SHP77 treated with DMSO at 0.1 percent for 48 hours (cell line): ENCODE data around the gene SCRG1.

Source experiments
- DNase-seq: peaks from one replicate; lab custom pipeline; 2025; lab: John Stamatoyannopoulos, UW

The SCRG1 gene

DNA sequence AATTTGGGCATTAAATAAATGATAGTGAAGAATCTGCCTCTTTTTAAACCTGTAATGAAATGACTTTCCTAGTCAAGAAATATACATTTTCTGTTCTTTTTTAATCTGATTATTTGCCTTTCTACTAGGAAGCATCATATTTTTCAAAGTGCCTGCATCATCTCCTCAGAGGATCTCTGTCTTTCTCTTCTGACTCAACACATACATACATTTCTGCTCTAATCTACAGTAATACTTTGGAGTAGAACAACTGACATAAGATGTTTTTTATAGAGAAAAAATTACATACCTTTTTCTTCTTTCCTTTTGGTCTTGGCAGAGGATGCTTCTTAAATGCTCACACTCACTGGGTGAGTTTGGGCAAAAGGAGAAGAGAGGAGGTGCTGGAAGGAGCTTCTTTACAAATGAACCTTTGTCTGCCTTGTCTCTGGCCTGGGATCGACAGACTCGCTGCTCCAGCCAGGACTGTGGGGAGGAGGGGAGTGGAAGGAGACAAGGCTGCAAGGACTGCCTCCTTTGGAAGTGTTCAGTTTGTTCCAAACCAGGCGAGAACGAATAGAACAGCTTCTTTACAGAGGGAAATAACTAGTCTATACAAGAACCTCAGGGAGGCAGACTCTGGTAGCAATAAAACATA, at the start of gene SCRG1:
SCRG1 (minus strand) TSS at position 338 of the 637 bp plus-strand sequence. CDS start 7,702 bp downstream, outside the sequence.
- no peak for DNase-seq

DNA sequence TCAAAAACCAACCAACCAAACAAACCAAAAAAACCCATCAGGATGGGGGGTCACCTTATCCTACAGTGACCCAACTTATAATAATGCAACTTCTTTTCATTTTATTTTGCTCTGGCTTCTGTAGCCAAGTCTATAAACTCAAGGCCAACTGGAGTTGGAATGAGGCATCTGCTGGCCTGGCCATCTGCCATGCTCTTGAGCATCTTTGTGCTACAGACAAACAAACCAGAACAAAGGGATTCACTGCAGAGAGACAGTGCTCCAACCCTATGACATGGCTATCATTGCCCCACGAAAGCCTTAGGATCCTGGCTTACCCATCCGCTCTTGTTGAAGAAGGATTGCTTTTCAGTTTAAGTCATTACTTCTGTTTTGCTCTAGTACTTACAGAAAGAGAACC, 49.2 kb upstream of the SCRG1 start:
- DNase-seq, result peak; percentile 41

DNA sequence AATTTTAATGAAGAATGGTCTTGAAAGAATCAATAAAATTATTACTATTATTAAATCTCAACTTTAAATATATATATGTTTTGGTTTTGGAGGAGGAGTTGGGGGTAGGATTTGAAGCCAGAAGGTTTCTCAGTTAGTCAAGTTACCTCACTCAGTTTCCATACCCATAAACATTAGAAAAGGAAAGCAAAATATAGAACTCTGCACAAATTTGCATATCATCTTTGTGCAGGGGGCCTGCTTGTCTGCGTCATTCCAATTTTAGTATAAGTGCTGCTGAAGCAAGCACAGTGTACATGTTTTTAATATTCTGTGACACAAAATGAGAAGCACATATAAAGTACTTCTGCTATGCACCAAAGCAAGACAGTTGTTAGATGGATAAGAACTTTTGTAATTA, 47.5 kb upstream of the SCRG1 start:
- no peak for DNase-seq

- no peak for DNase-seq
Observed at GRCh38 chr4:173443121-173443520, 44.2 kb upstream of the SCRG1 start.

GRCh38 chr4:173442223-173442932, 43.5 kb upstream of the SCRG1 start:
- DNase-seq, result no peak

DNA sequence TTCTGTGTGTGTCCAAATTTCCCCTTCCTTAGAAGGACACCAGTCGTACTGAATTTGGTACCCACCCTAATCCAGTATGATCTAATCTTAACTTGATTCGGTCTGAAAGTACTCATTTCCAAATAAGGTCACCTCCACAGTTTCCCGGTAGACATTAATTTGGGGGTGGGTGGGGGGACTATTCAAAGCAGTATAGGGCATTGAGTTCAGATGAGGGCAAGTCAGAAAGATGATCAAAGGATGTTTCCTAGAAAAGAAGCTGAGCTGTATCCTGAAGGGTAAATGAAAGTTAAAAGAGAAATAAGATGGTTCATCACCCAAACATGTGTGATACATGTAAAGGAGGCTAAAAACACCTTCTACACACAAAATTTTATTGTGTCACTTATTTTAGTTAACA, 42.0 kb upstream of the SCRG1 start:
- DNase-seq, result no peak

- no peak for DNase-seq
Observed at GRCh38 chr4:173436771-173437265, 37.9 kb upstream of the SCRG1 start.

DNA sequence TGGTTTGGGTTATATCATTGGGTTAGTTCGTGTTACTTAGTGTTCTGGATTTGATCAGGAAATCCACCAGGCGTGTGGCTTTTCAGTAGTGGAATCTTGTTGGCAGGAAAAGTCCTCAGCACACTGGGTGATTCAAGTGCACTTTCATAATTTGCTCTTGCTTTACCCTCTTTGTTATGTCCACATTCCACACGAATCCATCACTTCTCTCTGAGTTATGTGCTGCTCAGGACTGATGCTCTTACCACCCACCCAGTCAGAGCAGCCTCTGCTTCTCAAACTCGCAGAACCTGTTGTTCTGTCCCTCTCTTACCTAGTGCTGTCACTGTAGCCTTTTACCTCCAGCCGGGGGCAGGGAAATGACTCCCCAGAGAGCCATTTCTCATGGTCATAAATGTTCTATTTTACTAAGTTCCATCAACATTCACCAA, 37.2 kb upstream of the SCRG1 start:
- DNase-seq, result no peak

DNA sequence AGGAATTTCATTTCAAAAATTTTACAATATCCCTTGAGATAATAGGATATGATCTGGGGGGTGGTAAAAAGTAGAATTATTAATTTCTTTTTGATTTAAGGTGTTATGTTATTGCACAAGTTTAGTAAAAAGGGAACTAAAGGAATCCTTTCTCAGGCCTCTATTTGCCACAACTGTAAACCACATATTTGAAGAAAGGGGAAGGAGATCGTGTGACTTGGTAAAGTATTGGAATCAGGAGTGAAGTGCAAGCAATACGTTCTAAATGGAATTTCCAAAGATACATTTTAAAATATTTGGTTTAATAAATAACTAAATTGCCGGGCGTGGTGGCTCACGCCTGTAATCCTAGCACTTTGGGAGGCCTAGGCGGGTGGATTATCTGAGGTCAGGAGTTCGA, 35.3 kb upstream of the SCRG1 start:
- no peak for DNase-seq

DNA sequence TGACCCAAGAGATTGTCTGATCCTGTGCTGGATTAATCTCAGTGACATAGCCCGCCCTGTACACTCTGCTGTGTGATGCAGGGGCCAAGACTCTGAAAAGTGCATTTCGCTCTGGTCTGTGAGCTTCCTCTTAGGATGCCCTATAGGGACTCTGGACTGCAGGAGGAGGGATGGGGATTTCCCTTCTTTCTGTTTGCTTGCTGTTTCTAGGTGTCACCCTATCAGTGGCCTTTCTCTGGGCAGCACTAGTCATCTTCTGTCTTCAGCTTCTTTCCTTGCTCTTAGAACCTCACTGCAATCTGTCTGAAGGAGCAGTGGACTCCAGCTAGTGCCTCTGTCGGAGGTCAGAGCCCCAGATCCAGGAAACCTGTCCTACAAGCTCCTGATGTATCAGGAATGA, 34.5 kb upstream of the SCRG1 start:
- DNase-seq, result no peak

GRCh38 chr4:173432430-173432829, 33.5 kb upstream of the SCRG1 start:
- no peak for DNase-seq

DNA sequence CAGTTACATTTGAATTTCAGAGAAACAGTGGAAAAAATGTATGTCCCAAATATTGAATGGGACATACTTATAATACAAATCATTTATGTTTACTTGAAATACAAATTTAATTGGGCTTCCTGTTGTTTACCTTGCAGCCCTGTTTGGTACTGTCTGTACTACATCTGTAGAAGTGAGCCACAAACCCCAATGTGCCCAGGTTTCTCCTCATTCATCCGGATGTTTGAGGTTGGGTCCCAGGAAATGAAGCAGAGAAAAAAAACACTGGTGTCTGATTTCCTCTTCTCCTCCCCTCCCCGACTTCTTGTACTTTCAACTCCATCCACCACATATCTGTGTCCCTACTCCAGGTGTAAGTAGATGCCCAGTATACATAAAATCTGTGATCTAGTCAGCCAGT, 27.1 kb upstream of the SCRG1 start:
- DNase-seq, result no peak

GRCh38 chr4:173424899-173425805, 26.2 kb upstream of the SCRG1 start:
- DNase-seq, result no peak

- DNase-seq, result no peak
Observed at GRCh38 chr4:173420801-173421200, 21.9 kb upstream of the SCRG1 start.

DNA sequence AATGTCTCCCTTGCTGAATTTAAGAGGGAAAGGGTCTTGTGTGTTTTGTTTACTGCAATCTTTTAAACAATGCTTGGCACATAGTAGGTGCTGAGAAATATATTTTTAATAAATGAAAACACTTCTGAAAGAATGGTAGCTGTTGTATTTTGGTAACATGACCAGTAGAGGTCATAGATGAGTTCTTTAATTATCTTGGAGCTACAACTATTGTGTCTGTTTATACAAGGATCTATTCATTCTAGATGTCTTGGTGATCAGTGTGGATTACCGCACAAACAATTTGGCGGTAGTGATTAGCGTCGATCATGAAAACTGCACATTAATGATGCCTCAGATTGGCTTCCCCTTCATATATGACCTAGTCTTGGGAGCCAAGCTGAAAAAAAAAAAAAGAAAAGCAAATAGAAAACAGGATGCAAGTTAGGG, 21.4 kb upstream of the SCRG1 start:
- DNase-seq, result no peak

DNA sequence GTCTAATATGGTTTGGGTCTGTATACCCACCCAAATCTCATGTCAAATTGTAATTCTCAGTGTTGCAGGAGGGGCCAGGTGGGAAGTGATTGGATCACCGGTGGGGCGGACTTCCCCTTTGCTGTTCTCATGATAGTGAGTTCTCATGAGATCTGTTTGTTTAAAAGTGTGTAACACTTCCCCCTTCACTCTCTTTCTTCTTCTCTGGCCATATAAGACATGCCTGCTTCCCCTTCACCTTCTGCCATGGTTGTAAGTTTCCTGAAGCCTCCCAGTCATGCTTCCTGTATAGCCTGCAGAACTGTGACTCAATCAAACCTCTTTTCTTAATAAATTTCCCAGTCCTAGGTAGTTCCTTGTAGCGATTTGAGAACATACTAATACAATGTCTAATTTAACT, 19.7 kb upstream of the SCRG1 start:
- no peak for DNase-seq

GRCh38 chr4:173417833-173418232, 18.9 kb upstream of the SCRG1 start:
- DNase-seq, result no peak

DNA sequence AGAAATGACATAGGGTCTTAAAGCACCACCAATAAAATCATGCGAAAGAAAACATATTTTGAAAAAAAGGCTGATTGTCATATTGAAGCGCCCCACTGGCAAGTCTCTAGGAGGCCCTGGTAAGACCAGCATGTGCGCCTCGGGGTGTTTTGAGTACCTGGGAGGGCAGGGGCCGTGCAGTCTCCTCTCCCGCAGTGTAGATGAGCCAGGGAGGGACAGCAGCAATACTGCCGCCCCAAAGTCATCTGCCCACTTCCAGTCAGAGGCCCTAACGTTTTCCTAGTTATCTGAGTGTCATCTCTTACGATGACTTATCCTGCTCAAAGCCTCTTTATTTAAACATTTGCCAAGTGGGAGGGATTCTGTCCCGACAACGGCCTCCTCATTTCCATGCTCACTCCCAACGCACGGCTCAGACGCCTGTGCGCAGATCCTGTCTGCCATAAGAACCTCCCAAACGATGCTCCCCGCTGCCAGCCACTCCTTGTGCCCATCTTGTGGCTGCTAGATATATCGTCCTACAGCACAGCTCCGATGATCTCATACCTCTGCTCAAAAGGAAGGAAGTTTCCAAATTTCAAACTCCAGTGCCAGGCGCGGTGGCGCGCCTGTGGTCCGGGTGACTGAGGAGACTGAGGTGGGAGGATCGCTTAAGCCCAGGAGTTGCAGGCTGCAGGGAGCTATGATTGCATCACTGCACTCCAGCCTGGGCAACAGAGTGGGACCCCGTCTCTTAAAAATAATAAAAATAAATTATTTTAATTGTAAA, 17.2 kb upstream of the SCRG1 start:
- DNase-seq, result no peak

GRCh38 chr4:173415092-173415491, 16.2 kb upstream of the SCRG1 start:
- no peak for DNase-seq

DNA sequence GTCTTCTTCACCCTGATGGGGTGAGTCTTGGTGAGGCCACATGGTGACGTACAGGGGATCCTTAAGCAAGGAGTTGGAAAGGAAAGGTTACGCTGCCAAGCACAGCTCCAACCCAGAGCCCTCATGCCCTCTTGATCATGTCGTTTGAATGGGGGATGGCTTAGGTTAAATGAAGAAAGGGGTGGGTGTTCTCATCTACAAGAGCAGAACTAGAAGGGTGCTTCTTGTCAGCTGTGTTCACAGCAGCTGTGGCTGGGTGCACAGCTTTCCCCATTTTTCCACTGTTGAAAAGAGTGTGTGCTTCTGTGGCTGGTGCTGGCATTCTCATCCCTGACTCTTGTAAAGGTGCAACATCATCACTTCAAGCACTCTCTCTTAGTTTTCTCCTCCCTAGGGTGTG, 15.5 kb upstream of the SCRG1 start:
- no peak for DNase-seq

DNA sequence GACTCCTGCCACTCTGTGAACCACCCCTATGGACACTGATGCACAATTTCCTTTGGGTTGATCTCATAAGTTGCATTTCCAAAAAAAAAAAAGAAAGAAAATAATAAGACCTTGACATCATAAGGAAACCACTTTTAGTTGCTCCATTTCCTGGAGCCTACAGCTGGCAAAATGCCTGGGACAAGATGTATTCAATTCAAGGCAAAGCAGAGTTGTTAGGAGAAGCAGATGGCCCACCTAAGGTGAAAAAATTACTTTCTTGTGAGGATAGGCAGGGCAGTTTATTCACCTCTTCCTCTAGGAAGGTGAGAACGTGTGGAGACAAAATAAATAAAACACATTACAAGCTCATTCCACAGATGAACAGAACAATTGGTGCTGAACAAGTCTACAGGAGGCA, 14.1 kb upstream of the SCRG1 start:
- no peak for DNase-seq
